HS-27A (cell line): ENCODE results near the gene LIN28B.
"Not testable (repeated sequence)": the region's sequence is repeated elsewhere in the genome, so short reads cannot be mapped to it uniquely, and the experiment has no call there.

Experiments
- DNase-seq: peaks from one replicate; pipeline ENCODE4 v3.0.0-alpha.2; 2012; ENCODE audit warnings: low read depth, missing footprints

Gene LIN28B

DNA sequence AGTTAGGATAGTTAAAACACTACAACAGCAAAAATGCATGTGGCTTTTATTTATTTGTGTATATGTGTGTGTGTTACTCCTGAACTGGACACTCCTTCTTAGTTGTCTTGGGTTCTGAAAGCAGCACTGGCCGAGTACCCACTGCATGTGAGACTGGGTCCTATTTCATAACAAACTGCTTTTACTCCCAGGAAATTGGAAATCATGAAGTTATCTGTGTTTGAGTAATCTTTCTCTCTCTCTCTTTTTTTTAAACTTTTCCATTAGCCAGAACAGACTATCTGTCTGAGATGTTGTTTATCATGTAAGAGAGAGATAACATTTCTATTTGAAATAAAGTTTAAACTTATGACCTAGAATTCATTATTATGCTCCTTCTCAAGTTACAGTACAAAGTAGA lies 110.4 kb downstream of the LIN28B start:
- DNase-seq = no peak

DNA sequence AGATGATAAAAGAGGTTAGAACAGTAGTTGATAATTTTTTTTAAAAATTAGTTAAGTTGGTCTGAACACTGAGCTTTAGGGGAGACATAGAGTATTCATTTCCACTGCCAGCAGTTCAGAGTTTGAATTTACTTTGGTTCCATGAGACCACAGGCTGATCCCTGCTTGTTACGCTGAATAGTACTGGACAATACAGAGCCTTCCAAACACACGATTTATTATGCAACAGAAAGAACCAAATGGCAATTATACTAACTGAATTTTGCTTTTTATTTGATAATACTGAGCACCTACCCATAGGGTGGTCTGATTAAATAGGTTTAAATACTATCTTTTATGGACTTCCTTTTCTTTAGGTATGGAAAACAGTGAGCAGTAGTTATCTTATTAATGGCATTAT lies 111.5 kb downstream of the LIN28B start:
- DNase-seq = no peak

DNA sequence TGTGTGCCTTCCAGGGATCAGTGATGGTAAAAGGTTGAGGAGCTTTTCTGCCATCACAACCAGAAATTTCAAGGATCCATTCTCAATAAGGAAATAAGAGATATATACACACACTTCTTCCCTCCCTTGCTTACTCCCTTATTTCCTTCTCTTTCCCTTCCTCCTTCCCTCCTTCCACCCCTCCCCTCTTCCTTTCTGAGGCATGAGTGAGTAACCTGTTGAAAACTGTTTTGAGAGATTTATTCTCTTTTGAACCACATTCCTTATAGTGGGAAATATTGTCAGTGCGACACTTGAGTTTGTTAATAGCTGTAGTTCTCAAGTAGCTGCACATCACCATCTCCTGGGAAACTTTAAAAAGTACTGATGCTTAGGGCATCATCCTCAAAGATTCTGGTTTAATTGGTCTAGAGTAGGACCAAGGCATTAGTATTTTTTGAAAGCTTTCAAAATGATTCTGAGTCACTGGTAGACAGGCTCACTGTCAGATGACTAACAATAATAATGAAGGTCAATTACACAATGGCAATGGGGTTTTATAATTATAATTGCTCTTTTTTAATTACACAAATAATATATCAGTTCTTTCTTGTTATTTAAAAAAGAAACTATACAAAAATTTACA lies 113.0 kb downstream of the LIN28B start:
- DNase-seq = no peak

DNA sequence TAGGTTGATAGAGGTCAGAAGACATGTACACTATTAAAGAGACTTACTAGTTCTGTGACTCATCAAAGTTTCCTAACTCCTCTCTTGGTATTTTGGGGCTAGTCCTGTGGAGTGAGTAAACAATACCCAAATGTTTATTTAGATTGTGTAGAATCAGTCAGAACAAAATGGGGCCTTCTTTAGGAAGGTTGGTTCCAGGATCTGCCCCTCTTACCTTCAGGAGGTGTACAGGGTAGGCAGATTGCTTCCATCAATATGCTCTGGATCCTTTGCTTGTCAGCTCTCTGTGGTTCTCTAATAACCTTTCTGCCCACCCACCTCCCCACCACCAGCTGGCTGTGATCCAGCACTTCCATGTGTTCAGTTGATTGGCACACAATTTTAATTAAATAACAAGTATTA lies 115.9 kb downstream of the LIN28B start:
- no peak for DNase-seq

DNA sequence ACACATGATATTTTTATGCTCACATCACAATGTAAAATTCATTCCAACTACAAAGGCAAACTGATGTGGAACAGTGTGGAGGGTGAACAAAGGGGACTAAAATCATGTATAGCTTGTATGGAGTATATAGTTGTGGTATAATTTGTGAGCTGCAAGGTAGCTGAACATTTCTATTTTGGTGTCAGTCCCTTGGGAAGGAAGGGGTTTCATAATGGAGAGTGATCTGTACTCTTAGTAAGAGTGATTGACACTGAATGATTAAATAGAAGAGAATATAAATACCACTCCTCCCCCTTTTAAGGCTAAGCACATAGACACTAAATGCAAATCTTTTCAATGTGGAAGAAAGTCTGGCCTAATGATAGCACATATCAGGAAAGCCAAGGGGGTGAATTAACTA lies 118.3 kb downstream of the LIN28B start:
- no peak for DNase-seq

GRCh38 chr6:105076418-105076817 lies 119.5 kb downstream of the LIN28B start:
- not testable (repeated sequence) for DNase-seq

DNA sequence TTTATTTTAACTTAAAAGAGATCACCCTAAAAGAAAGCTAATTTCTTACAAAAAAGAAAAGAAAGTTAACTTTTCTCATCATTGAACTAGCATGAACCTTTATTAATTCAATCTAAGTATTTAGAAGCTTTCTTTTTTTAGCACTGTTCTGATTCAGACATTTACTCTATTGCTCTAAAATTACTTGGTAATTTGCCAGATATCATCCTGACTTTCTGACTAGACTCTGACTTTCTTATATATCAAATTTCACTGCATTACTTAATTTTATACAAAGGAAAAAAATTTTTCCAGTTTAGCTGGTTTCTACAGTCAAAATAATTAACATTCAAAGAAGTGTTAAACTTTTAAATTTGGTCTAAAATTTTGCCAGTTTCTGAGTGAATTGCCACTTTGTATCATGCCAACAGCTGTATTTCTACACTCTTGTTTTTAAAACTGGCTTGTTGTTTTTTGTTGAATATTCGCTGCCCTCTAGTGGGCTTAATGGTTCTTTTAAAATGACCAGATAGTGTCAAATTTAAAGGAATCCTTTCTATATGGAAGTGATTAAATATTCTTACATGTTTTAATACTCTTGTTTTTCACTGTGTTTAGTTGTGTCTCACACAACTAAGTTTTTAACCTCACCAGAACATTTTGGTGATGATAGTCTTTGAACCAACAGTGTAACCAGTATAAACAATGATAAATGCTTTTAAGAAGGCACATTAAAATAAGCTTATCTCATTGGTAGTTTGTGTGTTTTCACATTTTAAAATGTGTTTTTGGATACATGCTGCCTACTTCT lies 120.9 kb downstream of the LIN28B start:
- no peak for DNase-seq

GRCh38 chr6:105078386-105078708 lies 121.4 kb downstream of the LIN28B start:
- no peak for DNase-seq

GRCh38 chr6:105080279-105080678 lies 123.4 kb downstream of the LIN28B start:
- no peak for DNase-seq

DNA sequence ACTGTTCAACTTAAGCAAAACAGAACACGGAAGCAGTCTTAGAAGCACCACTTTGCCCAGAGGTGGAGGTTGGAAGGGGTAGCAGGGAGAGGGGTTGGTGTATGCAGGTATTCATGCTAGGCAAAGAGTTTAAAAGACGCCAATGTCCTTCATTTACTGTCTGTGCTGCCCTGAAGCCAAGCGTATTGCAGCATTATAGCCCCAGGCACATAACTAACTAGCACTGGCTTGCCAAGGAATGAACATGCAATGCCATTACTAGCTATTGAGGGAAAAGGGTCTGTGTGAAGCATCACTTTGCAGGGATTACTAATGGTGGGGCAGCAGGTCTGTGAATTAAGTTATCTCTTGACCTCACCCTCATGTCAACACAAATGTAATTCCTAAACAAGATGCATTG lies 124.8 kb downstream of the LIN28B start:
- DNase-seq = not testable (repeated sequence)

GRCh38 chr6:105087571-105088211 lies 130.8 kb downstream of the LIN28B start:
- DNase-seq = no peak

DNA sequence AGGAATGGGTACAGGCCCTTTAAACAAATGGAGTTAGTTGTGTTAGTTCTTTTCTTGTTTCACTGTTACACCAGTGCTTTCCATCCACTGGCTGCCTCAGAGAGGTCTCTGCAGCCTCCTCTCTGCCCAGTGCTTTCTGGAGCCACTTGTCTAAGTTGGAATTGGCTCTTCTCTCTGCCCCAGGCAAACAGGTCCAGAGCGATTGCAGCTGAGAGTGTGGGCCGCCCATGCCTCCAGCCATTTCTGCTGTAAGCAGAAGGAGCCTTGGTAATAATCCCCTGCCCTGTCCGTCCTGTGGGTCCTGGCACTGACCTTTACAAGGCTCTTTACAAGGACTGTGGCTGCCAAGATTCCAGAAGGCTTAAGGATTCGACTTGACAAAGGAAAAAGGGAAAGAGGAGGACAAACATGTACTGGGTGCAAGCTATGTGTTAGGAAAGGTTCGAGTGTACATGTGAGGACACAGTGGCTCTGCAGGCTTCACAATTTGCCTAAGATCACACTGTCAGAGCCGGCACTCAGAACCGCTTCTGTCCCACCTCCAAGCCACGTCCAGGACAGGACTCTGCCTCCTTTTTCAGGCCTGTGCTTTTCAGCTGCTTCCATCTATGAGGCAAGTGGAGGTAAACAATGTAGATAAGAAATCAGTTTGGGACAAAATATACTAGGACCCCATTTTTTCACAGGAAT lies 134.4 kb downstream of the LIN28B start:
- DNase-seq = no peak

- DNase-seq = no peak
Measured at GRCh38 chr6:105094133-105094640, 137.3 kb downstream of the LIN28B start.

DNA sequence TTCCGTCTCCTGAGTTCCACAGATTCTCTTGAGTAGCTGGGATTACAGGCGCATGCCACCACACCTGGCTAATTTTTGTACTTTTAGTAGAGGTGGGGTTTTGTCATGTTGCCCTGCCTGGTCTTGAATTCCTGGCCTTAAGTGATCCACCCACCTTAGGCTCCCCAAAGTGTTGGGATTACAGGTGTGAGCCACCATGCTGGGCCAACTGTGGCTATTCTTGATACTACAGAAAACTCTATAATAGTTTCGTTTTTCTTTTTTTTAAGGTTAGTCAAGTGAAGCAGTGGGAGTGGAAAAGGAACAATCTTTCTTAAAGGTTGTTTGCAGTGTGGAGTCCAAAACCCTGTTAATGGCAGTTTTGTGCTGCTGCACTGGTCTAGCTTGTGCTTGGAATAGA lies 138.2 kb downstream of the LIN28B start:
- DNase-seq = no peak

DNA sequence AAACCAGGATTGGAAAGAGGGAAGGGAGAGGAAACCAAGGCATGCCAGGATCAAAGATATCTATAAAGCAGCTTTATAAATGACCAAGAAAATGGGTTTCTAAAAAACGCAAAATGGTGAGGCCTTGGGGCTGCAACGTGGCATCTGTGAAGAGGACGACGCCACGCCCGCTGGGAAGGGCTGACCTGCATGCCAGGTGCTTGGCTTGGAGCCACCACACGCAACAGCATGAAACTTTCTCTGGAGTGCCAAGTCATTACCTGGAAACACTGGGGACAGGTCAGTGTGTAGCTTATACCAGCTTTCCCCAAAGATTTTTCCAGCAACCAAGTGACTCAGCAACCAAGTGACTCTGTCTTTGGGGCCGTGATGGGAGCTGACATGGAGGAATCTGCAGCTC lies 140.4 kb downstream of the LIN28B start:
- DNase-seq = no peak

DNA sequence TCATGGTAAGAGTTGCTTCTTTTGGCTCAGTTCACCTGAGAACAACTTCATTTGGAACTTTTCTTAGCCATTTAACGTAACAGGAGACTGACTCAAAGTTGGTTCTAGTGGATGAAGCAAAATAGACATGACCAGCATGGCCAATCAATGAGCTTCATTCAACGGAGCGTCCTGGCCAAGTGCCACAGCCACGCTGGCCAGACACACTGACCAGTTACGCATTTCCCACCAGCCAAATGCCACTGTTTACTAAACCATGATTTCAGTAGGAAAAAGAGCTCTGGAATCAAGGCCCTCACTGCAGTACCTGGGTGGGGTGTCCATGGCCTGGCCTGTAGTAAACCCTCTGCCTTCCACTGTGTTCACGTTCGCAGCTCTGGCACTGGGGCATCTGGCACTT lies 142.5 kb downstream of the LIN28B start:
- DNase-seq = no peak

GRCh38 chr6:105102186-105102585 lies 145.3 kb downstream of the LIN28B start:
- no peak for DNase-seq

GRCh38 chr6:105105094-105105493 lies 148.2 kb downstream of the LIN28B start:
- no peak for DNase-seq

DNA sequence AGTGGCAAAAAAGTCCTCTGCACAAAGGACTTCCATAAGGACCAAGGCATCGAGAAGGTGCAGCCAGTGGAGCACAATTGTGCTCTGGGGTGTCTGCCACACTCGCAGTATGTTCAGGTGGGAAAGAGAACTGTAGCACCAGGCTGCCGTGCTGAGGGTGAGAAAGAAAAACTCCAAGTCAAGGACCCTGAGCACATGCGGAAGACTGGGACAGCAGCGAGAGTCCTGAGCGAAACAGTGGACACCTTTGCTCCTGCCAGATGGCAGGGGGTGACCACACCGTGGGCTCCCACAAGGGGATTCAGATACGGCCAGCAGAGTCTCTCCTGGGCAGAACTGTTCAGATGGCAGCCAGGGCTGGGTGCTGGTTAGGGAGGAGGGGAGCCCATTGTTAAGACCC lies 149.4 kb downstream of the LIN28B start:
- DNase-seq = no peak

GRCh38 chr6:105107207-105107606 lies 150.3 kb downstream of the LIN28B start:
- no peak for DNase-seq

- DNase-seq = no peak
Measured at GRCh38 chr6:105108631-105109262, 151.8 kb downstream of the LIN28B start.
